Keratinocyte (primary cell): ENCODE results near the gene PABPN1L.

Experiments used
- EZH2 ChIP-seq: IDR thresholded peaks from one replicate; pipeline ENCODE4 v1.6.1; 2012; ENCODE audit warnings: inconsistent platforms, mild to moderate bottlenecking, low read length, moderate library complexity
- TF ChIP-seq, protein P1 (sequence below), 3 experiments: IDR thresholded peaks in 1 of 3; conservative IDR thresholded peaks in 1 of 3; optimal IDR thresholded peaks in 1 of 3; 2 replicates in 2 of 3; 3 replicates in 1 of 3; pipeline versions ENCODE3 to v1.5.1; 2011; ENCODE audit warnings: low read length in 3 of 3, mild to moderate bottlenecking in 3 of 3, moderate library complexity in 2 of 3, control low read depth in 1 of 3, inconsistent platforms in 1 of 3; ENCODE audit not compliant: insufficient read depth in 2 of 3; ENCODE audit errors: extremely low read depth in 1 of 3

DNA sequence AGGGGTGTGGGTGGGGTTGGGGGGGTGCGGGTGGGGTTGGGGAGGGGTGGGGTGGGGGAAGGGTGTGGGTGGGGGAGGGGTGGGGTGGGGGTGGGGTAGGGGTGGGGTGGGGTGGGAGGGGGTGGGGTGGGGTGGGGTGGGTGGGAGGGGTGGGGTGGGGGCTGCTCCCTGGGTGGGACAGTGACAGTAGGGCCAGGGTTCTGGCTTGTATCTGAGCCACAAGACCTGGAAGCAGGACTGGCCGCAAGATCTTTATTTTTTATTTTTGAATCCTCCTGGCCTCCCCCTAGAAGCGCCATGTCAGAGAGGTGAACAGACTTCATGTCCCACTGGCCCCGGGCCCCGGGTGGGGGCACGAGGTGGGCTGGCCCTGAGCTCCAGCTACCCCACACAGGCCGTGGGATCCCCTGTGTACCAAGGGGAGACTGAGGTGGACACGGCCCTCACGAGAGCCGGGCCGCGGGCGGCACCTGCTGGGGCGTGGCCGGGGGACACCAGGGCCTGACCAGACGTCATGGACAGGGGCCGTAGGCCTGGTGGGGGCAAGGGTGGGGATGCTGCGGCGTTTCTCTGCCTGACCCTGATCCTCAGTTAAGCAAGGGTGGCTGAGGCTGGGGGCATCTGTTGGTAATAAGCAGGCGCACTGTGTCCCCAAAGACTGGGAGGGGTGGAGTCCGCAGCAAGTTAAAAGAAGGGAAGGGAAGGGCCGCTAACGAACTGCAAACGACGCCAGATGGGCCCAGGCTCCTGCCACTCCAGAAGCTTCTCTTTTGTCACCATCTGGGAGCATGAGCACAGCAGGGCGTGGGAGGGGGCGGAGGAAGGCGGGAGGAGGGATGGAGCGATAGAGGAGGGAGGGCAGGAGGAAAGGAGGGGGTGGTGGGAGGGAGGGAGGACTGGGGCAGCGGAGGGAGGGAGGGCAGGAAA, 22.3 kb upstream of the PABPN1L start:
- TF ChIP-seq EZH2 = no peak
- TF ChIP-seq, protein P1, sequence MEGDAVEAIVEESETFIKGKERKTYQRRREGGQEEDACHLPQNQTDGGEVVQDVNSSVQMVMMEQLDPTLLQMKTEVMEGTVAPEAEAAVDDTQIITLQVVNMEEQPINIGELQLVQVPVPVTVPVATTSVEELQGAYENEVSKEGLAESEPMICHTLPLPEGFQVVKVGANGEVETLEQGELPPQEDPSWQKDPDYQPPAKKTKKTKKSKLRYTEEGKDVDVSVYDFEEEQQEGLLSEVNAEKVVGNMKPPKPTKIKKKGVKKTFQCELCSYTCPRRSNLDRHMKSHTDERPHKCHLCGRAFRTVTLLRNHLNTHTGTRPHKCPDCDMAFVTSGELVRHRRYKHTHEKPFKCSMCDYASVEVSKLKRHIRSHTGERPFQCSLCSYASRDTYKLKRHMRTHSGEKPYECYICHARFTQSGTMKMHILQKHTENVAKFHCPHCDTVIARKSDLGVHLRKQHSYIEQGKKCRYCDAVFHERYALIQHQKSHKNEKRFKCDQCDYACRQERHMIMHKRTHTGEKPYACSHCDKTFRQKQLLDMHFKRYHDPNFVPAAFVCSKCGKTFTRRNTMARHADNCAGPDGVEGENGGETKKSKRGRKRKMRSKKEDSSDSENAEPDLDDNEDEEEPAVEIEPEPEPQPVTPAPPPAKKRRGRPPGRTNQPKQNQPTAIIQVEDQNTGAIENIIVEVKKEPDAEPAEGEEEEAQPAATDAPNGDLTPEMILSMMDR (optimal IDR thresholded peaks at IDR 0.05 in 1 of 3, IDR thresholded peaks at IDR 0.05 in 1 of 3, conservative IDR thresholded peaks at IDR 0.05 in 1 of 3; ENCODE audit: extremely low read depth in 1 of 3, insufficient read depth in 2 of 3, low read length in 3 of 3) = no peak
